Vagina (tissue), 2 donors: ENCODE measurements around the gene HS6ST3.

Experiments used
- CTCF ChIP-seq, 3 experiments: fragments of 450-650 bp in 2 of 3; fragments of 200-600 bp in 1 of 3; sonication (generic) in 1 of 3; IDR thresholded peaks; one replicate each; pipeline ENCODE4 v1.5.1; 2017 to 2019; ENCODE audit warnings: antibody characterized with exemption in 3 of 3, mild to moderate bottlenecking in 2 of 3, moderate library complexity in 2 of 3
- POLR2A ChIP-seq, 2 donors: fragments of 450-650 bp; IDR thresholded peaks; one replicate each; pipeline ENCODE4 v1.6.1; 2017; ENCODE audit warnings: antibody characterized with exemption in 2 of 2, mild to moderate bottlenecking in 2 of 2, moderate library complexity in 2 of 2

DNA sequence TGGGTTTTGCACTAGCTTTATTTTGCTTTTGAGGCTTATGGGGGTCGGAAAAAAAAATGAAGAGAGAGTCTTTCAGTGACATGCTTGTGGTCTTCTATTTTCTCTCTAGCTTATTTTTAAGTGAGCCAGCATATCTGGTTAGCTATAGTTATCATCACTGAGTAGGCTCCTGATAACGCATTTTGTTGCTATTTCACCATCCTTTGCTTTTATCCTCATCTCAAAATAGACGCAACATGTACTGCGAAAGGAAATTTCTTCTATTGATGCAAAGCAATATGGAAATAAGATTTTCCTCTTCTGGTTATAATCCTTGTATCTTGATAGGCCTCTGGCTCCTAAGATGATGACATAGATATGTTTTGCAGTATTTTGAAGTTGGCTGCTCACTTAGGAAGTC lies 630.5 kb downstream of the HS6ST3 start:
- TF ChIP-seq POLR2A (IDR thresholded peaks at IDR 0.05) (no peak), CTCF (IDR thresholded peaks at IDR 0.05) (no peak)
